ENCODE measurements around the gene NR2F6.

- TF ChIP-seq TARDBP (IDR thresholded peaks at IDR 0.05) (no peak), FOXA1 (IDR thresholded peaks at IDR 0.05) (no peak)
Observed at GRCh38 chr19:17206736-17207581, 38.8 kb downstream of the NR2F6 start.

Data from HEK293T (cell line).